ENCODE measurements around the gene CLEC3B. TPM values are rescaled to one million over a fixed set of nuclear protein-coding genes. Genes with fewer than 3 reads are reported as not detected.

Gene CLEC3B
- total and polyA plus RNA-seq, 2 of the 8 experiments (the other 6 are each of a cell fraction or from before 2014, with no cell fraction given): 0.32 TPM; not detected in 1

DNA sequence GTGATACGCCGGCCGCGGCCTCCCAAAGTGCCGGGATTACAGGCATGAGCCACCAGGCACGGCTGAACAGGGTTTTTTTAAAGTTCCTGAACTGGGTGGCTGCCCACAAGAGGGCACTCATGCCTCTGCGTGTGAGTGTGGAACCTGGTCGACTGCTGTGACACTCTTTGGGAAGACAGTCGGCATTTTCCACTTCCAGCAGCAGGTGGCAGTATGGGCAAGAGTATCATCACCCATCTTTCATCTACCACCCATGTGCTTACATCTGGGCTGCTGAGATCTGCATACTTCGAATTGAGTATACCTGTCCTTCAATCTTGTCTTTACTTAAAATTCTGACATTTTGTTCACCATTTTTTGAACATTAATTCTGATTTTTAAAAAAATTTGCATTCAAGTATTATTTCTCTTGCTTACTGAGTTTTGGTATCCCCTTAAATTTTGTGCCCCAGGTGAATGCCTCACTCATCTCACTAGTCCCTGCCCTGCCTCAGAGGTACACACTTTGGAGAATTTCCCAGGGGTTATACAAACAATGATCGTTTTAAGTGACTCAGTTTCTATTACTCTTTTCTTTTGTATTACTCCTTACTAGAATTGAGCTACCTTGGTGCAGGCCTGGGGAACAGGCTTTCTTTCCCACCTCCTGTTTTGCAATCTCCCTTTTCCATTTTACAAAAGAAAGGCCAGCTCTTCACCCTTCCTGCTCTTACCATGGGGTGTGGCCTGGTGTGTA lies 11.8 kb downstream of the CLEC3B start (continued):
- TF ChIP-seq, protein P1, sequence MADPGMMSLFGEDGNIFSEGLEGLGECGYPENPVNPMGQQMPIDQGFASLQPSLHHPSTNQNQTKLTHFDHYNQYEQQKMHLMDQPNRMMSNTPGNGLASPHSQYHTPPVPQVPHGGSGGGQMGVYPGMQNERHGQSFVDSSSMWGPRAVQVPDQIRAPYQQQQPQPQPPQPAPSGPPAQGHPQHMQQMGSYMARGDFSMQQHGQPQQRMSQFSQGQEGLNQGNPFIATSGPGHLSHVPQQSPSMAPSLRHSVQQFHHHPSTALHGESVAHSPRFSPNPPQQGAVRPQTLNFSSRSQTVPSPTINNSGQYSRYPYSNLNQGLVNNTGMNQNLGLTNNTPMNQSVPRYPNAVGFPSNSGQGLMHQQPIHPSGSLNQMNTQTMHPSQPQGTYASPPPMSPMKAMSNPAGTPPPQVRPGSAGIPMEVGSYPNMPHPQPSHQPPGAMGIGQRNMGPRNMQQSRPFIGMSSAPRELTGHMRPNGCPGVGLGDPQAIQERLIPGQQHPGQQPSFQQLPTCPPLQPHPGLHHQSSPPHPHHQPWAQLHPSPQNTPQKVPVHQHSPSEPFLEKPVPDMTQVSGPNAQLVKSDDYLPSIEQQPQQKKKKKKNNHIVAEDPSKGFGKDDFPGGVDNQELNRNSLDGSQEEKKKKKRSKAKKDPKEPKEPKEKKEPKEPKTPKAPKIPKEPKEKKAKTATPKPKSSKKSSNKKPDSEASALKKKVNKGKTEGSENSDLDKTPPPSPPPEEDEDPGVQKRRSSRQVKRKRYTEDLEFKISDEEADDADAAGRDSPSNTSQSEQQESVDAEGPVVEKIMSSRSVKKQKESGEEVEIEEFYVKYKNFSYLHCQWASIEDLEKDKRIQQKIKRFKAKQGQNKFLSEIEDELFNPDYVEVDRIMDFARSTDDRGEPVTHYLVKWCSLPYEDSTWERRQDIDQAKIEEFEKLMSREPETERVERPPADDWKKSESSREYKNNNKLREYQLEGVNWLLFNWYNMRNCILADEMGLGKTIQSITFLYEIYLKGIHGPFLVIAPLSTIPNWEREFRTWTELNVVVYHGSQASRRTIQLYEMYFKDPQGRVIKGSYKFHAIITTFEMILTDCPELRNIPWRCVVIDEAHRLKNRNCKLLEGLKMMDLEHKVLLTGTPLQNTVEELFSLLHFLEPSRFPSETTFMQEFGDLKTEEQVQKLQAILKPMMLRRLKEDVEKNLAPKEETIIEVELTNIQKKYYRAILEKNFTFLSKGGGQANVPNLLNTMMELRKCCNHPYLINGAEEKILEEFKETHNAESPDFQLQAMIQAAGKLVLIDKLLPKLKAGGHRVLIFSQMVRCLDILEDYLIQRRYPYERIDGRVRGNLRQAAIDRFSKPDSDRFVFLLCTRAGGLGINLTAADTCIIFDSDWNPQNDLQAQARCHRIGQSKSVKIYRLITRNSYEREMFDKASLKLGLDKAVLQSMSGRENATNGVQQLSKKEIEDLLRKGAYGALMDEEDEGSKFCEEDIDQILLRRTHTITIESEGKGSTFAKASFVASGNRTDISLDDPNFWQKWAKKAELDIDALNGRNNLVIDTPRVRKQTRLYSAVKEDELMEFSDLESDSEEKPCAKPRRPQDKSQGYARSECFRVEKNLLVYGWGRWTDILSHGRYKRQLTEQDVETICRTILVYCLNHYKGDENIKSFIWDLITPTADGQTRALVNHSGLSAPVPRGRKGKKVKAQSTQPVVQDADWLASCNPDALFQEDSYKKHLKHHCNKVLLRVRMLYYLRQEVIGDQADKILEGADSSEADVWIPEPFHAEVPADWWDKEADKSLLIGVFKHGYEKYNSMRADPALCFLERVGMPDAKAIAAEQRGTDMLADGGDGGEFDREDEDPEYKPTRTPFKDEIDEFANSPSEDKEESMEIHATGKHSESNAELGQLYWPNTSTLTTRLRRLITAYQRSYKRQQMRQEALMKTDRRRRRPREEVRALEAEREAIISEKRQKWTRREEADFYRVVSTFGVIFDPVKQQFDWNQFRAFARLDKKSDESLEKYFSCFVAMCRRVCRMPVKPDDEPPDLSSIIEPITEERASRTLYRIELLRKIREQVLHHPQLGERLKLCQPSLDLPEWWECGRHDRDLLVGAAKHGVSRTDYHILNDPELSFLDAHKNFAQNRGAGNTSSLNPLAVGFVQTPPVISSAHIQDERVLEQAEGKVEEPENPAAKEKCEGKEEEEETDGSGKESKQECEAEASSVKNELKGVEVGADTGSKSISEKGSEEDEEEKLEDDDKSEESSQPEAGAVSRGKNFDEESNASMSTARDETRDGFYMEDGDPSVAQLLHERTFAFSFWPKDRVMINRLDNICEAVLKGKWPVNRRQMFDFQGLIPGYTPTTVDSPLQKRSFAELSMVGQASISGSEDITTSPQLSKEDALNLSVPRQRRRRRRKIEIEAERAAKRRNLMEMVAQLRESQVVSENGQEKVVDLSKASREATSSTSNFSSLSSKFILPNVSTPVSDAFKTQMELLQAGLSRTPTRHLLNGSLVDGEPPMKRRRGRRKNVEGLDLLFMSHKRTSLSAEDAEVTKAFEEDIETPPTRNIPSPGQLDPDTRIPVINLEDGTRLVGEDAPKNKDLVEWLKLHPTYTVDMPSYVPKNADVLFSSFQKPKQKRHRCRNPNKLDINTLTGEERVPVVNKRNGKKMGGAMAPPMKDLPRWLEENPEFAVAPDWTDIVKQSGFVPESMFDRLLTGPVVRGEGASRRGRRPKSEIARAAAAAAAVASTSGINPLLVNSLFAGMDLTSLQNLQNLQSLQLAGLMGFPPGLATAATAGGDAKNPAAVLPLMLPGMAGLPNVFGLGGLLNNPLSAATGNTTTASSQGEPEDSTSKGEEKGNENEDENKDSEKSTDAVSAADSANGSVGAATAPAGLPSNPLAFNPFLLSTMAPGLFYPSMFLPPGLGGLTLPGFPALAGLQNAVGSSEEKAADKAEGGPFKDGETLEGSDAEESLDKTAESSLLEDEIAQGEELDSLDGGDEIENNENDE (IDR thresholded peaks at IDR 0.05; ENCODE audit: insufficient replicate concordance, low read length): no peak
- no peak for TF ChIP-seq CTBP2 (IDR thresholded peaks at IDR 0.05; ENCODE audit: borderline replicate concordance, insufficient read depth, insufficient read length, low read length)
- TF ChIP-seq SUZ12 (IDR thresholded peaks at IDR 0.05; ENCODE audit: low read length): no peak
- no peak for TF ChIP-seq BCL11A (IDR thresholded peaks at IDR 0.05; ENCODE audit: low read depth in 2 of 2, low read length in 2 of 2)
- TF ChIP-seq ASH2L (IDR thresholded peaks at IDR 0.05; ENCODE audit: low read length): no peak
- TF ChIP-seq RXRA (IDR thresholded peaks at IDR 0.05; ENCODE audit: insufficient read depth, low read depth, low read length): no peak
- TF ChIP-seq, protein P2, sequence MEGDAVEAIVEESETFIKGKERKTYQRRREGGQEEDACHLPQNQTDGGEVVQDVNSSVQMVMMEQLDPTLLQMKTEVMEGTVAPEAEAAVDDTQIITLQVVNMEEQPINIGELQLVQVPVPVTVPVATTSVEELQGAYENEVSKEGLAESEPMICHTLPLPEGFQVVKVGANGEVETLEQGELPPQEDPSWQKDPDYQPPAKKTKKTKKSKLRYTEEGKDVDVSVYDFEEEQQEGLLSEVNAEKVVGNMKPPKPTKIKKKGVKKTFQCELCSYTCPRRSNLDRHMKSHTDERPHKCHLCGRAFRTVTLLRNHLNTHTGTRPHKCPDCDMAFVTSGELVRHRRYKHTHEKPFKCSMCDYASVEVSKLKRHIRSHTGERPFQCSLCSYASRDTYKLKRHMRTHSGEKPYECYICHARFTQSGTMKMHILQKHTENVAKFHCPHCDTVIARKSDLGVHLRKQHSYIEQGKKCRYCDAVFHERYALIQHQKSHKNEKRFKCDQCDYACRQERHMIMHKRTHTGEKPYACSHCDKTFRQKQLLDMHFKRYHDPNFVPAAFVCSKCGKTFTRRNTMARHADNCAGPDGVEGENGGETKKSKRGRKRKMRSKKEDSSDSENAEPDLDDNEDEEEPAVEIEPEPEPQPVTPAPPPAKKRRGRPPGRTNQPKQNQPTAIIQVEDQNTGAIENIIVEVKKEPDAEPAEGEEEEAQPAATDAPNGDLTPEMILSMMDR (IDR thresholded peaks at IDR 0.05; ENCODE audit: control extremely low read depth in 1 of 3, insufficient read depth in 1 of 3, low read depth in 1 of 3, low read length in 3 of 3): peak; percentile 89 to 99 (median 99)
